HG03064 (cell line): Measurements from ENCODE around the gene ACTN4.

Source experiments
- ATAC-seq: cut with Tn5 transposase; IDR thresholded peaks from one replicate; pipeline ENCODE4 v1.9.1; 2021; ENCODE audit warnings: low read depth; ENCODE audit not compliant: unreplicated experiment

ACTN4 gene

GRCh38 chr19:38660724-38661123, 13.3 kb downstream of the ACTN4 start:
- ATAC-seq = no peak

GRCh38 chr19:38661136-38661535, 13.7 kb downstream of the ACTN4 start:
- ATAC-seq = no peak

GRCh38 chr19:38661996-38662395, 14.5 kb downstream of the ACTN4 start:
- ATAC-seq = no peak

GRCh38 chr19:38662537-38663155, 15.2 kb downstream of the ACTN4 start:
- ATAC-seq = no peak

GRCh38 chr19:38663156-38663651, 15.8 kb downstream of the ACTN4 start:
- no peak for ATAC-seq

- ATAC-seq = no peak
These were observed 16.6 kb downstream of the ACTN4 start for GRCh38 chr19:38663957-38664502.

GRCh38 chr19:38664503-38665211, 17.2 kb downstream of the ACTN4 start:
- no peak for ATAC-seq

- ATAC-seq = no peak
These were observed 17.9 kb downstream of the ACTN4 start for GRCh38 chr19:38665219-38665931.

GRCh38 chr19:38665950-38666662, 18.7 kb downstream of the ACTN4 start:
- ATAC-seq = no peak

- ATAC-seq = no peak
These were observed 19.4 kb downstream of the ACTN4 start for GRCh38 chr19:38666663-38667511.

GRCh38 chr19:38667661-38668171, 20.3 kb downstream of the ACTN4 start:
- ATAC-seq = no peak

GRCh38 chr19:38669552-38669951, 22.1 kb downstream of the ACTN4 start:
- ATAC-seq = no peak

GRCh38 chr19:38670921-38671398, 23.5 kb downstream of the ACTN4 start:
- no peak for ATAC-seq

GRCh38 chr19:38671654-38672053, 24.2 kb downstream of the ACTN4 start:
- ATAC-seq = no peak

- no peak for ATAC-seq
These were observed 25.6 kb downstream of the ACTN4 start for GRCh38 chr19:38673030-38673429.

- no peak for ATAC-seq
These were observed 27.1 kb downstream of the ACTN4 start for GRCh38 chr19:38674388-38675171.

- no peak for ATAC-seq
These were observed 28.2 kb downstream of the ACTN4 start for GRCh38 chr19:38675611-38676010.

- no peak for ATAC-seq
These were observed 28.8 kb downstream of the ACTN4 start for GRCh38 chr19:38676023-38676877.
